ENCODE measurements around the gene TMEM39A. TPM values are rescaled to one million over a fixed set of nuclear protein-coding genes. Genes with fewer than 3 reads are reported as not detected.

Gene TMEM39A
- total and polyA plus RNA-seq, 2 donors (not counting 3 experiments of a cell fraction or from before 2014, with no cell fraction given): 44.6 to 56.0 TPM

DNA sequence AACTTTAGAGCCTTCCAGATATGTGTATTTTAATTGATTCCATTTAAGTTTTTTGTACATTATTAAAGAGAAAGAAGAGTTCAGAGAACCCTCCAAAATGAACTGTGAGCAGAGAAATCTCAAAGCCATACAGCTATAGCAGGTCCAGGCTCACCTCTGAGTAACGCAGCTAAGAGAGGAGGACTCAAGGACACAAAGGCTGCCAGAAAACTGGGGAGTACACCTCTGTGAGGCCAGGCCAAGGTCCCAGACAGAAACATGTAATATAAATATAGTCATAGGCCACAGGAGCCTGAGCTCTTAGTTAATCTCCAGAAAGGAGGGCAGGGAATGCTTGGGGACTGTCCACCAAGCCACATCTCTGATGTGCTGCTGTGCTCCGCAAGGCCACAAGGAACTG is 66.5 kb downstream of the TMEM39A start:
- Histone ChIP-seq H3K4me2 (ENCODE audit: insufficient read depth, low read length) (no peak overlapping the region), H3K27me3 (ENCODE audit: control insufficient read depth in 2 of 2, insufficient read depth in 2 of 2, low read length in 2 of 2) (no peaks in the 10 kb centered on the region), H3K4me3 (replicated peaks in 1 of 3; ENCODE audit: insufficient read depth in 1 of 3, low read depth in 1 of 3, low read length in 3 of 3) (no peak overlapping the region), H3K79me2 (ENCODE audit: control insufficient read depth, insufficient read depth, low read length) (no peaks in the 10 kb centered on the region), H3K9me1 (replicated peaks; ENCODE audit: control insufficient read depth, extremely low read depth, insufficient read depth, low read length) (no peaks in the 10 kb centered on the region), H3K9me3 (replicated peaks; ENCODE audit: control insufficient read depth, insufficient read depth, low read length) (no peaks in the 10 kb centered on the region), H3K9ac (replicated peaks; ENCODE audit: extremely low read depth, insufficient read depth, low read length) (no peak overlapping the region), H2AFZ (ENCODE audit: low read depth, low read length) (no peak overlapping the region), H3K27ac (ENCODE audit: insufficient read depth, low read depth, low read length) (no peak overlapping the region), H3K4me1 (ENCODE audit: control insufficient read depth, extremely low read depth, insufficient read depth, low read length) (no peaks in the 10 kb centered on the region), H3K36me3 (ENCODE audit: control insufficient read depth in 2 of 2, extremely low read depth in 1 of 2, insufficient read depth in 2 of 2, low read length in 2 of 2) (peaks cover 19 to 37% of the 10 kb centered on the region in 2 experiments), H4K20me1 (replicated peaks; ENCODE audit: control insufficient read depth, extremely low read depth, insufficient read depth, low read length) (no peaks in the 10 kb centered on the region)
- BruUV-seq (replicated peaks): no TSS peak
- FAIRE-seq (no peak), DNase-seq (ENCODE audit: low read depth, low spot score) (no peak)
- dilution Hi-C loops (cut with MboI; ENCODE audit: extremely low pct_ligation_motif_present, low sequenced_read_pairs) (no loop called here), intact Hi-C loops (cut with micrococcal nuclease) (no loop called here)
- TF ChIP-seq CTCF (IDR thresholded peaks at IDR 0.05; ENCODE audit: extremely low read depth in 1 of 2, insufficient read depth in 1 of 2, low read depth in 1 of 2, low read length in 2 of 2): no peak
- POLR2A ChIA-PET: no interaction called here
- CTCF ChIA-PET: interaction anchor here (1.1 kb wide), 1 partner anchor 9 kb away, joined by 3 read pairs; no protein-coding TSS in a partner anchor

DNA sequence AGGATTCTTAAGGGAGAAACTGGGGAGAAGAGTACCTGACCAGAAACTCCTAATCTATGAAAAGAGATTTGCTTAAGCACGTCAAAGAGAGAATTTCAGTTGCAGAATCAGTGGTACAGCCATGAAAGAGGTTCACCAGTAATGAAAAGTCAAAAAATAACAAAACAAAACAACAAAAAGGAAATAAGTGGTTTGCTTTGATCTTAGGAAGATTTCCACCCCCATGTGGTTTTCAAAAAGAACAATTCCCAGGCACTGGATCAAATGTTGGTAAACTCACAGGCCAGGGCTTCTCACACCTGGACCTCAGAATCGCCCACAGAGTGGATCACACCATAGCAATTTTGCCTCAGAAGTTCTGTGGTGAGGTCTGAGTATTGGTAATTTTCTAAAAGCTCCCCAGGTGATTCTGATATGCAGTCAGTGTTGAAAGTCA is 67.5 kb downstream of the TMEM39A start:
- H4K20me1 ChIP-seq (replicated peaks; ENCODE audit: control insufficient read depth, extremely low read depth, insufficient read depth, low read length): no peaks in the 10 kb centered on the region
- no peak for DNase-seq (ENCODE audit: low read depth, low spot score)
- H3K4me3 ChIP-seq (replicated peaks in 1 of 3; ENCODE audit: insufficient read depth in 1 of 3, low read depth in 1 of 3, low read length in 3 of 3): no peak overlapping the region
- no peak overlapping the region for H3K4me2 ChIP-seq (ENCODE audit: insufficient read depth, low read length)
- no peak overlapping the region for H3K27ac ChIP-seq (ENCODE audit: insufficient read depth, low read depth, low read length)
- BruUV-seq (replicated peaks): no TSS peak
- peaks cover 22 to 42% of the 10 kb centered on the region in 2 experiments for H3K36me3 ChIP-seq (ENCODE audit: control insufficient read depth in 2 of 2, extremely low read depth in 1 of 2, insufficient read depth in 2 of 2, low read length in 2 of 2)
- intact Hi-C loops (cut with micrococcal nuclease) (no loop called here), dilution Hi-C loops (cut with MboI; ENCODE audit: extremely low pct_ligation_motif_present, low sequenced_read_pairs) (no loop called here)
- no peaks in the 10 kb centered on the region for H3K9me1 ChIP-seq (replicated peaks; ENCODE audit: control insufficient read depth, extremely low read depth, insufficient read depth, low read length)
- H2AFZ ChIP-seq (ENCODE audit: low read depth, low read length): no peak overlapping the region
- CTCF ChIA-PET: no interaction called here
- H3K4me1 ChIP-seq (ENCODE audit: control insufficient read depth, extremely low read depth, insufficient read depth, low read length): no peaks in the 10 kb centered on the region
- POLR2A ChIA-PET: no interaction called here
- no peaks in the 10 kb centered on the region for H3K9me3 ChIP-seq (replicated peaks; ENCODE audit: control insufficient read depth, insufficient read depth, low read length)
- no peak for FAIRE-seq
- no peak overlapping the region for H3K9ac ChIP-seq (replicated peaks; ENCODE audit: extremely low read depth, insufficient read depth, low read length)
- no peaks in the 10 kb centered on the region for H3K79me2 ChIP-seq (ENCODE audit: control insufficient read depth, insufficient read depth, low read length)
- TF ChIP-seq JUN (IDR thresholded peaks at IDR 0.05; ENCODE audit: borderline replicate concordance, insufficient read depth, insufficient read length, low read depth) (no peak), POLR2AphosphoS5 (IDR thresholded peaks at IDR 0.05; ENCODE audit: insufficient read depth, low read depth, low read length) (no peak), GATA2 (IDR thresholded peaks at IDR 0.05; ENCODE audit: insufficient read depth, insufficient read length, low read depth, low read length) (no peak), FOS (IDR thresholded peaks at IDR 0.05; ENCODE audit: borderline replicate concordance, insufficient read depth, low read length) (no peak), POLR2A (IDR thresholded peaks at IDR 0.05; ENCODE audit: low read depth, low read length) (no peak), MYC (IDR thresholded peaks at IDR 0.05; ENCODE audit: low read depth, low read length) (no peak), CTCF (IDR thresholded peaks at IDR 0.05; ENCODE audit: extremely low read depth in 1 of 2, insufficient read depth in 1 of 2, low read depth in 1 of 2, low read length in 2 of 2) (no peak), EZH2 (IDR thresholded peaks at IDR 0.05; ENCODE audit: borderline replicate concordance, low read depth, low read length, severe bottlenecking) (no peak)
- TF ChIP-seq, protein P1, sequence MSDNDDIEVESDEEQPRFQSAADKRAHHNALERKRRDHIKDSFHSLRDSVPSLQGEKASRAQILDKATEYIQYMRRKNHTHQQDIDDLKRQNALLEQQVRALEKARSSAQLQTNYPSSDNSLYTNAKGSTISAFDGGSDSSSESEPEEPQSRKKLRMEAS (IDR thresholded peaks at IDR 0.05; ENCODE audit: insufficient read depth, insufficient read length): no peak
- no peaks in the 10 kb centered on the region for H3K27me3 ChIP-seq (ENCODE audit: control insufficient read depth in 2 of 2, insufficient read depth in 2 of 2, low read length in 2 of 2)

All from endothelial cell of umbilical vein (primary cell).